ENCODE results near the gene CTDP1. TPM values are rescaled to one million over a fixed set of nuclear protein-coding genes. Genes with fewer than 3 reads are reported as not detected.

The CTDP1 gene
- total RNA-seq, 1 donor from 2014 or later = 7.5 TPM

DNA sequence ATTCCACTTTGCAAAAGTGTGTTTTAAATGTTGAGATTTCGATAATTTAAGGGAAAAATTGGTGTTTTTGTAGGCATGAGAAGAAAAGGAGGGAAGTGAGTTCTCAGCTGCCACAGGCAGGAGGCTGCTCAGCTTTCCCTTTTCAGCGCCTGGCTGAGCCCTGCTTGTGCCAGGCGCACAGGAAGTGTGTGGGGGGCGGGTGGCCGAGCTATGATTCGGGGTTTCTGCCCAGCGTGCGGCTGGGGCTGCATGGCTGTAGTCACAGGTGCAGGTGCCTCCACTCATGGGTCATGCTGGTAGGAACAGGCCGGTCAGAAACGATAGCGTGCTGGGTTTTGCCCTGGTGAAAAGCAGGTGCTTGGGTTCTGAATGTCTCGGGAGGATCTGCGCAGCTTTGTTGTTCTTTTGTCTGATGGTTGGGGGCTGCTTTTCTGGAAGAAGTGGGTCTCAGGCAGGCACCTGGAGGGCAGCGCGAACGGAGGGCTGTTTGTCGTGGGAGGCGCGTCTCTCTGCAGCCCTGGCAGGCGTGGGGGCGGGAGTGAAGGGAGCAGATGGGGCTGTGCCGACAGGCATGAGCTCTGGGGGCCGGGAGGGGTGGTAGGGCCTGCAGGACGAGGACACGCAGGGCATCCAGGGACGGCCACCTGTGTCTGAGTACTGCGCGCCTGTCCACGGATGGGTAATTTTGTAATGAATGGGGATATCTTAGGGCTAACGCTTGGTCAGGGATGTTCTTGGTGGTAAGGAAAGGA lies 120.2 kb downstream of the CTDP1 start:
- intact Hi-C loops (cut with micrococcal nuclease) = no loop called here
- Histone ChIP-seq H3K27me3 (ENCODE audit: low read depth) (peaks cover 87% of the 10 kb centered on the region), H3K4me1 (peaks cover 24% of the 10 kb centered on the region), H3K36me3 (no peaks in the 10 kb centered on the region), H3K27ac (replicated peaks) (no peak overlapping the region), H3K9me3 (replicated peaks) (no peaks in the 10 kb centered on the region), H3K4me3 (no peak overlapping the region)
- DNase-seq = no peak
- TF ChIP-seq, protein P1, sequence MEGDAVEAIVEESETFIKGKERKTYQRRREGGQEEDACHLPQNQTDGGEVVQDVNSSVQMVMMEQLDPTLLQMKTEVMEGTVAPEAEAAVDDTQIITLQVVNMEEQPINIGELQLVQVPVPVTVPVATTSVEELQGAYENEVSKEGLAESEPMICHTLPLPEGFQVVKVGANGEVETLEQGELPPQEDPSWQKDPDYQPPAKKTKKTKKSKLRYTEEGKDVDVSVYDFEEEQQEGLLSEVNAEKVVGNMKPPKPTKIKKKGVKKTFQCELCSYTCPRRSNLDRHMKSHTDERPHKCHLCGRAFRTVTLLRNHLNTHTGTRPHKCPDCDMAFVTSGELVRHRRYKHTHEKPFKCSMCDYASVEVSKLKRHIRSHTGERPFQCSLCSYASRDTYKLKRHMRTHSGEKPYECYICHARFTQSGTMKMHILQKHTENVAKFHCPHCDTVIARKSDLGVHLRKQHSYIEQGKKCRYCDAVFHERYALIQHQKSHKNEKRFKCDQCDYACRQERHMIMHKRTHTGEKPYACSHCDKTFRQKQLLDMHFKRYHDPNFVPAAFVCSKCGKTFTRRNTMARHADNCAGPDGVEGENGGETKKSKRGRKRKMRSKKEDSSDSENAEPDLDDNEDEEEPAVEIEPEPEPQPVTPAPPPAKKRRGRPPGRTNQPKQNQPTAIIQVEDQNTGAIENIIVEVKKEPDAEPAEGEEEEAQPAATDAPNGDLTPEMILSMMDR (IDR thresholded peaks at IDR 0.05; ENCODE audit: borderline replicate concordance) = no peak

DNA sequence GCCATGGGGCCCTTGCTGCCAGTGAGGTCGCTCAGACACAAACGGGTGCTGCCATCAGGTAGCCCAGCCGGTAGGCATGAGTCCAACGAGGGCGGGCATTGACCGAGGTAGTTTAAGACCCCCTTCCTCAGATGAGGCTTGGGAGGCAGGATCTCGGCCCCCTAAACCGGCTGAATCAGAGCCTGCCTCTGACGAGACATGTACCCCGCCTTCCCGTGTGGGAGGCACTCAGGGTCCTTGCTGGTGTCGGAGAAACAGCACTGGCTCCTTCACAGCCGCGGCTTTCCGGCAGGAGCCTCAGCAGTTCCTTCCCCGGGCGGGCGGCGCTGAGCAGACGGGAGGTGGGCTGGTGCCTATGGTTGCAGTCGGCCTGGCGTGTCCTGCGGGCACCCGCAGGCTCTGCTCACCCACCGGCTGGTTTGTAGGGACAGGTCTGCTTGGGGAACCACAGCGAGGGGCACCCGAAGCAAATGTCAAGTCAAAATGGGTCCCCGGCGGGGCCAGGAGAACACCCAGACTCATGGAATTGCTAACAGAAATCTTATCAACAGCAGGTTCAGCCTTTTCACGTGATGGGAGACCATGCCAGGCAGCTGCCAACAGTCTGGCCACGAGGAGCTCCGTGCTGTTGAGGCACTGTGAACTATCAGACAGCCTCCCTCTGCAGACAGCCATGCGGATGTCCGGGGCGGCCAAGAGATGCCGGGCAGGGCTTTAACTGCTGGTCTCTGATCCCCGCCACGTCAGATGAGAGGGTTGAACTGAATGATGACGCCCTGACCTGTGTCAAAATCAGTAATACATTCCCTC lies 121.0 kb downstream of the CTDP1 start:
- Histone ChIP-seq H3K4me1 (peaks cover 24% of the 10 kb centered on the region), H3K9me3 (replicated peaks) (no peaks in the 10 kb centered on the region), H3K27ac (replicated peaks) (no peak overlapping the region), H3K36me3 (no peaks in the 10 kb centered on the region), H3K27me3 (ENCODE audit: low read depth) (peaks cover 83% of the 10 kb centered on the region), H3K4me3 (no peak overlapping the region)
- intact Hi-C loops (cut with micrococcal nuclease) = no loop called here
- DNase-seq = no peak
- TF ChIP-seq, protein P1 (IDR thresholded peaks at IDR 0.05; ENCODE audit: borderline replicate concordance) = no peak

DNA sequence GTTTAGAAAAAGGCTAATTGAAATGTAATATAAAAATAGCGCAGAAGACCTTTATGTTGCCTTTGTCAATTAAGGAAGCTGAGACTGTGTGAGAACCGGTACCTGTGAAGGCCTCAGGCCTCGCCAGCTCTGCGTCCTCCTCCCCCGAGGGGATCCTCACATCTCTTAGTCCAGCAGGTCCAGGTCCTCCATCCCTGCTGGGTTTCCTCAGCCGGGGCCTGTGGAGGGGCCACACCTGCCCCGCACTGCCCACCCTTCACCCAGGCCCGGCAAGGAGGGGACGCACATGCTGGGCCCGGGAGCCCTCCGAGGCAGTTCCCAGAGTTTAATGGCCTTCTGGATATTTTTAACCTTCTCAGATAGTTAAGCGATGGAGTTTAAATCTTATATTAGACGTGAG lies 121.6 kb downstream of the CTDP1 start:
- peaks cover 24% of the 10 kb centered on the region for H3K4me1 ChIP-seq
- no peak overlapping the region for H3K4me3 ChIP-seq
- H3K36me3 ChIP-seq = no peaks in the 10 kb centered on the region
- TF ChIP-seq, protein P1 (IDR thresholded peaks at IDR 0.05; ENCODE audit: borderline replicate concordance) = no peak
- H3K27me3 ChIP-seq (ENCODE audit: low read depth) = peaks cover 77% of the 10 kb centered on the region
- intact Hi-C loops (cut with micrococcal nuclease) = no loop called here
- no peak for DNase-seq
- H3K27ac ChIP-seq (replicated peaks) = no peak overlapping the region
- no peaks in the 10 kb centered on the region for H3K9me3 ChIP-seq (replicated peaks)

DNA sequence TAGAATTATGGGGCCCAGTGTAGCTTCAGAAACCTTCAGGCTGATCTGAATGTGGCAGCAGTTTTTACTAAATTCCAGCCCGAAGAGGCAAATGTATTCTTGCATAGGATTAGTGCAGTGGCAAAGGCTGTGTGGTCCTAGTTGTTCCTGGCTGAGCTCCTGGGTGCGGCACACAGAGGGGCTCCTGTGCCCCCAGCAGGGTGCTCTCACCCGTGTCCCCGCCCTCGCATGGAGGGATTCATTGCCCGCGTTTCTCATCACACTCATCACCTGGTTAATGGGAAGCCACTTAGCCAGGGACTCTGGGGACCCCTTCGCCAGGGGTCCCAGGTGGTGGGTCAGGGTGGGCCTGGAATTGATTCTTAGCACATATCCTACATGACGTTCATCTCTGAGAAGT lies 122.0 kb downstream of the CTDP1 start:
- no peak for DNase-seq
- Histone ChIP-seq H3K9me3 (replicated peaks) (no peaks in the 10 kb centered on the region), H3K36me3 (no peaks in the 10 kb centered on the region), H3K4me1 (peaks cover 24% of the 10 kb centered on the region), H3K27ac (replicated peaks) (no peak overlapping the region), H3K27me3 (ENCODE audit: low read depth) (peaks cover 73% of the 10 kb centered on the region), H3K4me3 (no peak overlapping the region)
- TF ChIP-seq, protein P1 (IDR thresholded peaks at IDR 0.05; ENCODE audit: borderline replicate concordance) = no peak
- intact Hi-C loops (cut with micrococcal nuclease) = no loop called here

DNA sequence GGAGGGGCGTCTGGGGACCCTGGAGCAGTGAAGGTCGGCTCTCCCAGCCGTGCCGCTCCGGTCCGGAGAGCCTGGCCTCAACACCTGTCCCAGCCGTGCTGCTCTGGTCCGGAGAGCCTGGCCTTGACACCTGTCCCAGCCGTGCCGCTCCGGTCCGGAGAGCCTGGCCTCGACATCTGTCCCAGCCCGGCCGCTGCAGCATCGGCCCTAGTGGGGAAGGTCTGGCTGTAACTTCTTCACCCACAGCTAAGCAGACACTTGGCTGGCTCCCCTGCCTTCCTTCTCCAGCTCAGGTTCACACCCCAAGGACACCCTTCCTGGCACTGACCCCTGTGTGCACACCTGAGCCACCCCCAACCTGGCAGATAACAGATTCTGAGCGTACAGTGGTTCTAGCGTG lies 122.7 kb downstream of the CTDP1 start:
- Histone ChIP-seq H3K27ac (replicated peaks) (no peak overlapping the region), H3K27me3 (ENCODE audit: low read depth) (peaks cover 66% of the 10 kb centered on the region), H3K36me3 (no peaks in the 10 kb centered on the region), H3K9me3 (replicated peaks) (no peaks in the 10 kb centered on the region), H3K4me3 (no peak overlapping the region), H3K4me1 (peaks cover 22% of the 10 kb centered on the region)
- intact Hi-C loops (cut with micrococcal nuclease) = no loop called here
- TF ChIP-seq, protein P1 (IDR thresholded peaks at IDR 0.05; ENCODE audit: borderline replicate concordance) = no peak
- no peak for DNase-seq
